ENCODE data around the gene FCHO2. TPM values are rescaled to one million over a fixed set of nuclear protein-coding genes. Genes with fewer than 3 reads are reported as not detected.
"Not testable (repeated sequence)": the region's sequence is repeated elsewhere in the genome, so short reads cannot be mapped to it uniquely, and the experiment has no call there.

FCHO2 gene
- total and polyA plus RNA-seq, 2 of the 4 experiments (the other 2 are of a cell fraction), result 6.1 to 23.5 TPM

GRCh38 chr5:73022471-73023169 is 66.8 kb downstream of the FCHO2 start:
- no peak overlapping the region for H3K9ac ChIP-seq (ENCODE audit: low read depth, low read length)
- no peak overlapping the region for H3K4me2 ChIP-seq (ENCODE audit: low read depth, low read length)
- H3K27me3 ChIP-seq (ENCODE audit: control insufficient read depth, insufficient read depth, low read length), result no peaks in the 10 kb centered on the region
- no peak overlapping the region for H4K91ac ChIP-seq (ENCODE audit: insufficient read depth, low read depth, low read length)
- H2AK5ac ChIP-seq (ENCODE audit: low read depth, low read length), result no peak overlapping the region
- dilution Hi-C loops (cut with HindIII; ENCODE audit: low sequenced_read_pairs, unreplicated experiment), result no loop called here
- peaks cover 4% of the 10 kb centered on the region; the same call in 1 of the 2 replicates for H4K20me1 ChIP-seq (ENCODE audit: insufficient read depth, low read length)
- H3K36me3 ChIP-seq (ENCODE audit: control insufficient read depth, insufficient read depth, low read length), result peaks cover 7% of the 10 kb centered on the region
- no peak overlapping the region for H2BK20ac ChIP-seq (ENCODE audit: low read depth, low read length)
- H3K23ac ChIP-seq (ENCODE audit: low read depth, low read length), result 0 out of 2 replicates have a peak overlapping the region, but pooled peaks have one; percentile 2
- no peaks in the 10 kb centered on the region for H3K9me3 ChIP-seq (ENCODE audit: control insufficient read depth, insufficient read depth, low read length)
- no TSS peak for BruUV-seq (replicated peaks)
- DNase-seq, result no peak
- no CpG with 5 or more reads among the region's 4 CpGs for WGBS, 2 experiments (ENCODE audit: extremely low coverage in 2 of 2, insufficient read length in 1 of 2)
- no peak overlapping the region for H4K8ac ChIP-seq (ENCODE audit: low read depth in 2 of 2, low read length in 2 of 2)
- H2AK9ac ChIP-seq (replicated peaks; ENCODE audit: low read depth, low read length, poor library complexity), result no peak overlapping the region
- TF ChIP-seq RCOR1 (IDR thresholded peaks at IDR 0.05; ENCODE audit: insufficient replicate concordance, low read length) (no peak), MAFK (IDR thresholded peaks at IDR 0.05; ENCODE audit: low read depth, low read length) (peak; percentile 97), POLR2A (IDR thresholded peaks at IDR 0.05; ENCODE audit: low read depth, low read length) (no peak), FOS (IDR thresholded peaks at IDR 0.05; ENCODE audit: low read depth, low read length) (no peak)
- no peak overlapping the region for H3K14ac ChIP-seq (replicated peaks; ENCODE audit: low read depth, low read length)
- H2BK15ac ChIP-seq (ENCODE audit: low read depth, low read length), result no peak overlapping the region
- ChIA-PET POLR2A (ENCODE audit: unreplicated experiment) (interaction anchor here (0.6 kb wide), 1 partner anchor 313 kb away, joined by 4 read pairs; no protein-coding TSS in a partner anchor), CTCF (no interaction called here)
- H2BK120ac ChIP-seq (ENCODE audit: low read depth, low read length), result no peak overlapping the region
- no peak overlapping the region for H3K18ac ChIP-seq (ENCODE audit: low read depth, low read length)
- in situ Hi-C loops (cut with MboI; ENCODE audit: low sequenced_read_pairs), result no loop called here
- no peak overlapping the region for H4K5ac ChIP-seq (ENCODE audit: low read depth, low read length)
- peaks cover 0 to 18% of the 10 kb centered on the region in 2 experiments; a peak in 1 of 4 replicates for H3K79me1 ChIP-seq (ENCODE audit: low read depth in 1 of 2, low read length in 2 of 2)
- no peak overlapping the region for H2AFZ ChIP-seq (replicated peaks; ENCODE audit: low read length, poor library complexity)
- H3K56ac ChIP-seq (ENCODE audit: extremely low read depth, insufficient read depth, low read length), result no peak overlapping the region
- no peak overlapping the region for H3K27ac ChIP-seq (ENCODE audit: insufficient read depth, low read length)
- intact Hi-C loops (cut with micrococcal nuclease), result no loop called here
- no peak overlapping the region for H3K4ac ChIP-seq (ENCODE audit: low read depth, low read length)
- peaks cover 3% of the 10 kb centered on the region; the same call in 1 of the 2 replicates for H3K9me1 ChIP-seq (ENCODE audit: insufficient read depth, low read length)
- no peak; the same call in 1 of the 2 replicates for ATAC-seq (ENCODE audit: low read depth)
- no peak overlapping the region for H3K4me3 ChIP-seq (ENCODE audit: insufficient read depth, low read depth, low read length)
- no peak overlapping the region for H2BK5ac ChIP-seq (ENCODE audit: low read depth, low read length, poor library complexity, severe bottlenecking)
- peaks cover 5% of the 10 kb centered on the region for H3K4me1 ChIP-seq (ENCODE audit: control insufficient read depth, insufficient read depth, low read length)

- WGBS, 2 experiments (ENCODE audit: extremely low coverage in 2 of 2, insufficient read length in 1 of 2), result no CpG with 5 or more reads among the region's 9 CpGs
- H3K9me1 ChIP-seq (ENCODE audit: insufficient read depth, low read length); H2BK20ac ChIP-seq (ENCODE audit: low read depth, low read length); H3K4me2 ChIP-seq (ENCODE audit: low read depth, low read length); H3K27ac ChIP-seq (ENCODE audit: insufficient read depth, low read length); intact Hi-C loops (cut with micrococcal nuclease); H3K9me3 ChIP-seq (ENCODE audit: control insufficient read depth, insufficient read depth, low read length); H2BK15ac ChIP-seq (ENCODE audit: low read depth, low read length); ATAC-seq (ENCODE audit: low read depth); H3K4me3 ChIP-seq (ENCODE audit: insufficient read depth, low read depth, low read length); dilution Hi-C loops (cut with HindIII; ENCODE audit: low sequenced_read_pairs, unreplicated experiment); H3K56ac ChIP-seq (ENCODE audit: extremely low read depth, insufficient read depth, low read length); BruUV-seq (replicated peaks); H3K4me1 ChIP-seq (ENCODE audit: control insufficient read depth, insufficient read depth, low read length); in situ Hi-C loops (cut with MboI; ENCODE audit: low sequenced_read_pairs); H2AK9ac ChIP-seq (replicated peaks; ENCODE audit: low read depth, low read length, poor library complexity); H4K5ac ChIP-seq (ENCODE audit: low read depth, low read length); H2BK120ac ChIP-seq (ENCODE audit: low read depth, low read length); H2BK5ac ChIP-seq (ENCODE audit: low read depth, low read length, poor library complexity, severe bottlenecking); H3K23ac ChIP-seq (ENCODE audit: low read depth, low read length); H3K27me3 ChIP-seq (ENCODE audit: control insufficient read depth, insufficient read depth, low read length); POLR2A ChIA-PET (ENCODE audit: unreplicated experiment); H2AFZ ChIP-seq (replicated peaks; ENCODE audit: low read length, poor library complexity); CTCF ChIA-PET; H3K18ac ChIP-seq (ENCODE audit: low read depth, low read length); H2AK5ac ChIP-seq (ENCODE audit: low read depth, low read length); H3K4ac ChIP-seq (ENCODE audit: low read depth, low read length); H4K8ac ChIP-seq (ENCODE audit: low read depth in 2 of 2, low read length in 2 of 2); H4K20me1 ChIP-seq (ENCODE audit: insufficient read depth, low read length); DNase-seq; H3K9ac ChIP-seq (ENCODE audit: low read depth, low read length); H3K36me3 ChIP-seq (ENCODE audit: control insufficient read depth, insufficient read depth, low read length); H3K14ac ChIP-seq (replicated peaks; ENCODE audit: low read depth, low read length); H4K91ac ChIP-seq (ENCODE audit: insufficient read depth, low read depth, low read length): not testable (repeated sequence)
- H3K79me1 ChIP-seq (ENCODE audit: low read depth in 1 of 2, low read length in 2 of 2), result peaks cover 4 to 19% of the 10 kb centered on the region in 2 experiments; a peak in 2 of 4 replicates
These were observed 69.2 kb downstream of the FCHO2 start for GRCh38 chr5:73024946-73025544.

Measured in IMR-90 (cell line).